Stimulated activated CD4-positive, alpha-beta T cell treated with anti-CD3 and anti-CD28 coated beads, Interleukin-4, amount 100 ng/mL, for 24 hours (primary cell): ENCODE measurements around the gene SLC5A5.

Experiments
- DNase-seq: peaks from one replicate; pipeline ENCODE4 v3.0.0-alpha.2; 2020

Gene SLC5A5

GRCh38 chr19:17926044-17926443 is 54.3 kb downstream of the SLC5A5 start:
- no peak for DNase-seq

GRCh38 chr19:17929056-17929455 is 57.3 kb downstream of the SLC5A5 start:
- DNase-seq = no peak

DNA sequence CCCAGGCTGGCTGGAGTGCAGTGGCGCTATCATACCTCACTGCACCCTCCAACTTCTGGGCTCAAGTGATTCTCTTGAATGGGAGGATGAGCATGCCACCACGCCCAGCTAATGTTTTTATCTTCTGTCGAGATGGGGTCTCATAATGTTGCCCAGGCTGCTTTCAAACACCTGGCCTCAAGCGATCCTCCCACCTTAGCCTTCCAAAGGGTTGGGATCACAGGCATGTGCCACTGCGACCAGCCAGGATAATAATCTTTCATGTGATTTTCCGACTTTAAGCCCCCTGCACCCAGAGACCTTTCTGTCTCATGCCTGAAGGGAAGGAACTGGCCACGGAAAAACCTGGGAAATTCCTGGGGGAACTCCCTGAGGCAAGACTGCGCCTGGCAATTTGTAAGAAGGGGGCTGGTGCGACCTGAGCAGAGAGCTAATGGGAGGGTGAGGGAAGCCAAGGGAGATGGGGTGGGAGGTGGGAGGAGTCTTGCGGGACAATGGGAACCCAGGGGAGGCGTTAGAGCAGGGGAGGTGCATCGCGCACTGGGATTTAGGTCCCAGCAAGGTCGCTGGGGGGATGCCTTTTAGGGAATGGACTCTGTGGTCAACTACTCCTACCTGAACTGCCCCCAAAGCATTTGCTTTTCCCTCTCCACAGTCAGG is 59.9 kb downstream of the SLC5A5 start:
- DNase-seq = no peak

DNA sequence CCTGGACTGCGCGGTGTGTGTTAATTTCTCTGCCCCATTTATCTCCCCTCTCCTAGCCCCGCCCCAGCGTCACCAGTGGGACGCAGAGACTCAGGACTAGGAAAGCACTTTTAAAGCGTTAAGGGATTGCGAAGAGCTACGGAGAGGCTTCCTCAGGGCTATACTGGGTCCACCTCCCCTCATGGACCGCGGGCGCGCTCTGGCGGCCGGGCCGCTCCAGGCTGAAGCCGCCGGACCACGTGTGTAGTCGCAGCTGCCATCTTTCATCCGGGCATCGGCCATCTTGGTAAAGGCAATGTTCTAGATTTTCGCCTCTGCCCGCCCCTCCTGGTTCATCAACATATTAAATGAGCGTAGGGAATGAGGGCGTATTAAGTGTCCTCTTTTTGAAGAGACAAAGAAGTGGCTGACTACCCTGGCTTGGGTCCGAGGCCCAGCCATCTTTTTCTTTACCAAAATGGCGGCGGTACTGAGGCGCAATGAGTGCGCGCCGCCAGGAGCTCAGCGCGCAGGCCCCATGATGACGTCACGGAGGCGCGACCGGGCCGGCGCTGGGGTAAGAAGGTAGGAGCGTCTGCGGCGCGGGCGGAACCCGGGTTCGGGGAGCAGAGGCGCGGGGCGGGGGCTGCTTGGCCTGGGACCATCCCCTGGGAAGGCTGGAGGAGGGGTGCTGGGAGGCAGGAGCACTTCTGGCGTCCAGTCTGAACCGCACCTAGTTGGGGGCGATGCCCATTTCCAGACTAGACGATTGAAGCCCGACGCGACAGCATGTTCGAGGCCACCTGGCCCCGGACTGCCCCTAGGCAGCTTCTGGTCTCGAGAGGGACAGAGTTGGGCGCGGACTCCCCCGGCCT is 61.0 kb downstream of the SLC5A5 start, which contains the start of gene CCDC124:
Gene CCDC124 (plus strand): TSS at position 531 of the 854 bp plus-strand sequence. CDS start 3,406 bp downstream, outside the sequence.
- DNase-seq = peak; percentile 90

GRCh38 chr19:17933414-17934129 is 61.8 kb downstream of the SLC5A5 start:
- DNase-seq = no peak

DNA sequence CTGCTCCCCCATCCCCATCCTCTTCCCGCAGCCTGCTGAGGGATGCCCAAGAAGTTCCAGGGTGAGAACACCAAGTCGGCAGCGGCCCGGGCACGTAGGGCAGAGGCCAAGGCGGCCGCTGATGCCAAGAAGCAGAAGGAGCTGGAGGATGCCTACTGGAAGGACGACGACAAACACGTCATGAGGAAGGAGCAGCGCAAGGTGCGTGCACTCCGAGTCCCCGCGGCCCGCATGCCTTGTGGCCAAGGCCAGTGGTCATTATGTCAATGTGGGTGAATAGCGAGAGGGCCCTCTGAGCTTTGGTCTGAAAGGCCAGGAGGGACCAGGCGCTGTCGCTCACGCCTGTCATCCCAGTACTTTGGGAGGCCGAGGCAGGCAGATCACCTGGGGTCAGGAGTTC is 64.6 kb downstream of the SLC5A5 start:
- DNase-seq = no peak

DNA sequence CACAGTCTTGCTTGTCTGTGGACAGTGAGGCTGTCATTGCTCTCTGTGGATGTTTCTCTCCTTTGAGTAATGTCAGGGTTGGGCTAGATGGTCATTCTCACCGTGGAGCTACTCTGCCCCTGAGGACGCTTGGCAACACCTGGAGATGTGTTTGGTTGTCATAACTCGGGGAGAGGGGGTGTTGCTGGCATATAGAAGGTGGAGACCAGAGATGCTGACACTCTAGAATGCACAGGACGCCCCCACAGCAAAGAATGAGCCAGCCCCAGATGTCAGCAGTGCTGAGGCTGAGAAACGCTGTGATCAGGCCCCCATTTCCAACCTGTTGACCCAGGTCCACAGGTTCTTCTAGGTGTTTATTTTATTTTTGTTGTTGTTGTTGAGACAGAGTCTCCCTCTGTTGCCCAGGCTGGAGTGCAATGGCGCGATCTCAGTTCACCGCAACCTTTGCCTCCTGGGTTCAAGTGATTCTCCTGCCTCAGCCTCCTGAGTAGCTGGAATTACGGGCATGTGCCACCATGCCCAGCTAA is 65.7 kb downstream of the SLC5A5 start:
- no peak for DNase-seq

DNA sequence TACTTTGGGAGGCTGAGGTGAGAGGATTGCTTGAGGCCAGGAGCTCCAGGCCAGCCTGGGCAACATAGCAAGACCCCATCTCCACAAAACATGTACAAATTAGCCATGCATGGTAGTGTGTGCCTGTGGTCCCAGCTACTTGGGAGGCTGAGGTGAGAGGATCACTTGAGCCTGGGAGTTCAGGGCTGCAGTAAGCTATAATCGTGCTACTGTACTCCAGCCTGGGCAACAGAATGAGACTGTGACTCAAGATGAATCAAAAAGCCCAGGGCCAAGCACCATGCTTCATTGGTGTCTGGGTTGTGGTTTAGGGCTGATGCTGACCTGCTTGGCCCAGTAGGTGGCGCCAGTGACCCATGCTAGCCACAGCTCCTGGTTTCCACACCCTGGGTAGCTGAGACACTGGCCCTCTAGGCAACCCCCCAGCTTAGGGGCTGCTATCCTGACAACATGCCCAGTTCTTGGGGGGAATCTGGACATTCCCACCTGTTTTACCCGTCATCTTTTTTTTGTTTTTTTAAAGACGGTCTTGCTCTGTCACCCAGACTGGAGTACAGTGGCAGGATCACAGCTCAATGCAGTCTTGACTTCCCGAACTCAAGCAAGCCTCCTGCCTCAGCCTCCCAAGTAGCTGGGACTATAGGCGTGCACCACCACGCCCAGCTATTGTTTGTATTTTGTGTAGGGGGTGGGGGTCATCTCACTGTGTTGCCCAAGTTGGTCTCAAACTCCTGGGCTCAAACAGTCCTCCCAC is 66.5 kb downstream of the SLC5A5 start:
- peak; percentile 86 for DNase-seq

DNA sequence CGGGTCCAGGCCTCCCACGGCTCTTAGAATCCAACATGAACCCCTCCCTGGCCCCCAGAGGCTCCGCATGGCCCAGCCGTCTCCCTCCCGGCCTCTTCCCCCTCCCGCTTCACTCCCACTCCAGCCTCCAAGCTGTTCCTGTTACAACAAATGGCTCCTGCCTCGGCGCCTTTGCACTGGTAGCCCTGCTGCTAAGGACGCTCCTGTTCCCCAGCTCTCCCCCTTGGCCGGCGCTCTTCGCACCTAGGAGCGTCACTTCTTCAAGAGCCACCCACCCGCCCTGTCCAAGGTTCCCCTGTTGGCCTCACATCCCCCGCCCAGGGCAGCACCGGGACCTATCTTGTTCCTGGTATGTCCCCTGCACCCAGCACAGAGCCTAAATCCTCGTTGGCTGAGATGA is 70.4 kb downstream of the SLC5A5 start:
- no peak for DNase-seq

DNA sequence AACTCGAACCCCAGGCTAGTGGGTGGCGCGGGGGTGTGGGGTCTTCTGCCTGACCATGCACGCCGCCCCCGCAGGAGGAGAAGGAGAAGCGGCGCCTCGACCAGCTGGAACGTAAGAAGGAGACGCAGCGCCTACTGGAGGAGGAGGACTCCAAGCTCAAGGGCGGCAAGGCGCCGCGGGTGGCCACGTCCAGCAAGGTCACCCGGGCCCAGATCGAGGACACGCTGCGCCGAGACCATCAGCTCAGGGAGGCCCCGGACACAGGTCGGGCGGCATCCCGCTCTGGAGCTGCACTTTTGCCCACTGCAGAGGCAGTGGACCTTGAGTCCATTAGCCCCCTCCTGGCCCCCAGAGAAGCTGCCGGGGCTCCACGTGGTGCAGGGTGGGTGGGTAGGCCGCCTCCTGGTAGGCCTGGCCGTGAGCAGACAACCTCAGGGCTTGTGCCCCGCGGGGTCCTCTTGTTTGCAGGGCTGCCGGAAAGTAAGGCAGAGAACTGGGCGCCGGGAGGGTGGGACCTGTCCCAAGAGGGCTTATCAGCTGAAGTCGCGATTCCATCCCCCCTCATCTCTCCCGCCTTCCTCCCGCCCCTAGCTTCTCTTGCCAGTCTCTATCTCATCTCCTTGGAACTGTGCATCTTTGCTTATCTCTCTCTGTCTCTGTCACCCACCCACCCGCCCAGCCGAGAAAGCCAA is 71.0 kb downstream of the SLC5A5 start:
- DNase-seq = no peak

DNA sequence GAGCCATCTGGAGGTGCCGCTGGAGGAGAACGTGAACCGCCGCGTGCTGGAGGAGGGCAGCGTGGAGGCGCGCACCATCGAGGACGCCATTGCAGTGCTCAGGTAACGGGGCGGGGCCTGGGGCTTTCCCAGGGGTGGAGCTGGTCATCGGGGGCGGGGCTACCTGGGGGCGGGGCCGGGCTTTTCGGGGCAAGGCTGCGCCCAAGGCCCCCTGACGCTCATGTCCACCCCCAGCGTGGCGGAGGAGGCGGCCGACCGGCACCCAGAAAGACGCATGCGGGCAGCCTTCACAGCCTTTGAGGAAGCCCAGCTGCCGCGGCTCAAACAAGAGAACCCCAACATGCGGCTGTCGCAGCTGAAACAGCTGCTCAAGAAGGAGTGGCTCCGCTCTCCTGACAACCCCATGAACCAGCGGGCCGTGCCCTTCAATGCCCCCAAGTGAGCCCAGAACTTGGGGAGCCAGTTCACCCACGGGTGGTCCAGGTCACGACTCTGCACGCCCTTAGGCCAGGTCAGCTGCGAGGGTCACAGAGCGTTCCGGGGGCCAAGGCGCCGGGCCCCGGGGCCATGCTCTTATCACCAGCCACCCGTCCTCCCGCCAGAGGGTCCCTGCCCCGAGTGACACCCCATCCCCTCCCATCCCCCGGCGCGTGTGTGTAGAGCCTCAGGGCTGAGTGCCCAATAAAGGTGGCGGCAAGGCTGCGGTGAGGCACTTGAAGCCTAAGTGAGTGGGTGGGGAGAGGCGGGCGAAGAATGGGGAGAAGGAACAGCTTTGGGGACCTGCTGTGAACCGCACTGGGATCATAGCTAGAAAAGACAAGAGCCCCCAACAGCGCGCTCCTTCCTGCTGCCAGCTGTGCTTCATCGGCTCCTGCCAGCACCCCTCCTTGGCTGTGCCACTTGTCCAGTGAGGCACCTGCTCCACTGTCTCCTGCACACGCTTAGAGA is 71.8 kb downstream of the SLC5A5 start:
- no peak for DNase-seq

- DNase-seq = no peak
These were observed 72.6 kb downstream of the SLC5A5 start for GRCh38 chr19:17944301-17944700.
